Right forelimb (tissue), 1 donor: Measurements from ENCODE around the gene CNKSR1.

Experiments used
- DNase-seq: peaks from one replicate; pipeline ENCODE4 v3.0.0-alpha.2; 2018

The CNKSR1 gene

DNA sequence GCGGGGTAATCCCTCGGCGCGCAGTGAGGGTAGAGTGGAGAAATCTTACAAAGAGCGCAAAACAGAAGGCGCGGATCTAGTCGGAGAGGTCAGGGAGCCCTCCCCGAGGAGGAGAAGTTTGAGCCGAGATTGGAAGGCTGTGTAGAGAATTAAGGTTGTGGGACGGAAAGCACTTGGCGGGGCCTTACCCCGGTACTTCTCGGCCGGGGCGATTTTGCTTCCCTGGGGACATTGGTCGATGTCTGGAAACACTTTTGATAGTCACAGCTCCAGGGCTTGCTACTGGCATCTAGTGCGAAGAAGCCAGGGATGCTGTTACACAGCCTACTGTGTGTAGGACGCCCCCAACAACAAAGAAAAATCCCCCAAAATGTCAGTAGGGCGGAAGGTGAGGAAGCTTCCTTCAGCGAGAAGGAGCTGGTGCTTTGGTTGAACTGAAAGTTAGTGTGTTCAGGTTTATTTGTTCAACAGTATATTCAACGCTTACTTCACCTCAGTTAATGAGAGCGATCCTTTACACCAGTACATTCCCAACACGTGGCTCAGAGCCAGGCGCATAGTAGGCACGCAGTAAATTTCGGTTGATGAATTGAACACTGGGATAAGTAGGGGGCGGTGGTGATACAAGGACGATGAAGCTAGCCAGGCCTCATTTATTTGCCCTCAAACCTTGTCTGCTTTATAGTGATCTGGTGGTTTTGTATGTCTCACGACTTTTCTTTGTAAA lies 57.5 kb downstream of the CNKSR1 start:
- DNase-seq = no peak

DNA sequence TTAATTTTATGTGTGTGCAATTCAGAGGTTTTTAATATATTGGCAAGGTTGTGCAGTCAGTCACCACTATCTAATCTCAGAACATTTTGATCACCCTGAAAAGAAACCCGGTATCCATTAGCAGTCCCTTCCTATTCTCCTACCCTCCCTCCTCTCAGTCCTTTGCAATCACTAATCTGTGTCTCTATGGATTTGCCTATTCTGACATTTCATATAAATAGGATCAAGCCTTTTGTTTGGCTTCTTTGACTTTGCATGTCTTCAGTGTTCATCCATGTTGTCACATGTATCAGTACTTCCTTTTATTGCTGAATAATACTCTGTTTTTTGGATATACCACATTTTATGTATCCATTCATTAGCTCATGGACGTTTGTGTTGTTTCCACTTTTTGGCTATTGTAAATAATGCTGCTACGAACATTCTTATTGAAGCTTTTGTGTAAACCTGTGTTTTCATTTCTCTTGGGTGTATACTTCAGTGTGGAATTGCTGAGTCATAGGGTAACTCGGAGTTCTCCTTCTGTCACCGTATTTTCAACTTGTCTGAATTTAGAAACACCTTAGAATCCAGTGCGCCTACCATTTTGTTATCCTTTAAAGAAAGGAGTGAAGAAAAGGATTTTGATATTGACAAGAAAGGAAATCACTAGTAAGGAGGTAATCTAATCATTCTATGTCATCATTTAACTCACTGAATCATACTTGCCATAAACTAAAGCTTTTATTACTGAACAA lies 60.1 kb downstream of the CNKSR1 start:
- no peak for DNase-seq
